Stimulated activated CD4-positive, alpha-beta T cell treated with anti-CD3 and anti-CD28 coated beads, Interleukin-4, amount 100 ng/mL, for 48 hours (primary cell): ENCODE data around the gene AKAP8L.
"Not testable (repeated sequence)": the region's sequence is repeated elsewhere in the genome, so short reads cannot be mapped to it uniquely, and the experiment has no call there.

Source experiments
- DNase-seq, 2 donors: peaks; one replicate each; pipeline ENCODE4 v3.0.0-alpha.2; 2020; ENCODE audit warnings: low read depth in 2 of 2

The AKAP8L gene

DNA sequence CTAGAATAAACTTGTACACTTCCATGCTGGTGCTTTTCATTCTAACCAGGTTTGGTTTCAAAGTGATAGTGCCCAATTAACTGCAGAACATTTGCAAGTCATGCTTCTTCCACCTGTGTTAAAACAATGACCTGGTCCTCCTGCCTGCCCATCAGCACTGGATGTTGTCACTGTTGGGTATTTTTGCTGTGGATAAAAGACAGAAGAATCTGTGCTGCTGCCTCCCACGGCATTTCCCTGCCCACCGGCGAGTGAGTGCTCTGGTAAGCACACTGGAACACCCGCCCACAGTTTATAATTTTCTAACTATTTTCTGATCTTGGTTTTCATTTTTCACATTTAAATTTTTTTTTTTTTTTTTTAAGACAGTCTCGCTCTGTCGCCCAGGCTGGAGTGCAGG lies 36.9 kb downstream of the AKAP8L start:
- no peak for DNase-seq

DNA sequence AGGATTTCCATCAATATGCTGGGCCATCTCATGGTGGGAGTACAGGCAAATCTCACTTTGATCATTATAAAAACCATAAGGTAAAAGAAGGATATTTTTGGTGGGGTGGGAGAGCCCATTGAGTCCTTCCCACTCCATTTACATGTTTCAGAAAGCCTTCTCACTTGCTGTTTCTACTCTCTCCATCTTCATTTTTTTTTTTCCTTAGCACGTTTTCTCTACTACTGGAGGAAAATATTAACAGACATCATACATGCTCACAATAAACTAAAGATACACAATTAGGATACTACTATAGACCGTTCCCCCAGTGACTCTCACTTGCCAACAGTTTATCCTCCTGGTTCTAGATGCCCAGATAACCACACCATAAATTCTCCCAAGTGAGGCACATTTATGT lies 37.4 kb downstream of the AKAP8L start:
- no peak for DNase-seq

DNA sequence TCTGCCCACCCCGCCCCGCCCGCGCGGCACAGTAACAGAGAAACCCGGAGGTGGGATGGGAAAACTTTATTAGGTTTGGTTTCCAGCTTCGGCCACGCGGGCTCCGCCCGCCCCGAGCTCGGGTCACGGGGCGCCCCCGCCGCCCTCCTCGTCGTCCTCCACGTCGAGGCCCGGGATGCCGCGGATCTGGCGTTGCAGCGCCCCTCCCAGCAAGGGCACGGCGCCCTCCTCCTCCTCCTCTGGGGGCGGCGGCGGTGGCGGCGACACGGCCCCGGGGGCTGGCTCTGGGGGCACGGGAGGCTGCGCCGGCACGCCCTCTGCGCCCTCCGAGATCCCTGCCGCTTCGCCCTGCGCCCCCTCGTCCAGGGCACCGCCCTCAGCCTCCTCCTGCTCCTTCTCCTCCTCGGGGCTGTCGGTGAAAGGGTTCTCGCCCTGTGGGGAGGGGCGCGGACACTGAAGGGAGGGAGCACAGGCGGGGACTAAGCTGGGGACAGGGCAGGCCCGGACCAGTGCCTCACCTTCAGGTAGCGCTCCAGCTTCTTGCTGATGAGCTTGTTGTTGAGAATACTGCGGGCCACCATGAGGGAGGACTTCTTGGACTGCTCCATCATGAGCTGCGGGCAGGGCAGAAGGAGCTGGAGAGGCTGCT lies 38.7 kb downstream of the AKAP8L start:
- peak in 1 of 2 donors; percentile 37 for DNase-seq

DNA sequence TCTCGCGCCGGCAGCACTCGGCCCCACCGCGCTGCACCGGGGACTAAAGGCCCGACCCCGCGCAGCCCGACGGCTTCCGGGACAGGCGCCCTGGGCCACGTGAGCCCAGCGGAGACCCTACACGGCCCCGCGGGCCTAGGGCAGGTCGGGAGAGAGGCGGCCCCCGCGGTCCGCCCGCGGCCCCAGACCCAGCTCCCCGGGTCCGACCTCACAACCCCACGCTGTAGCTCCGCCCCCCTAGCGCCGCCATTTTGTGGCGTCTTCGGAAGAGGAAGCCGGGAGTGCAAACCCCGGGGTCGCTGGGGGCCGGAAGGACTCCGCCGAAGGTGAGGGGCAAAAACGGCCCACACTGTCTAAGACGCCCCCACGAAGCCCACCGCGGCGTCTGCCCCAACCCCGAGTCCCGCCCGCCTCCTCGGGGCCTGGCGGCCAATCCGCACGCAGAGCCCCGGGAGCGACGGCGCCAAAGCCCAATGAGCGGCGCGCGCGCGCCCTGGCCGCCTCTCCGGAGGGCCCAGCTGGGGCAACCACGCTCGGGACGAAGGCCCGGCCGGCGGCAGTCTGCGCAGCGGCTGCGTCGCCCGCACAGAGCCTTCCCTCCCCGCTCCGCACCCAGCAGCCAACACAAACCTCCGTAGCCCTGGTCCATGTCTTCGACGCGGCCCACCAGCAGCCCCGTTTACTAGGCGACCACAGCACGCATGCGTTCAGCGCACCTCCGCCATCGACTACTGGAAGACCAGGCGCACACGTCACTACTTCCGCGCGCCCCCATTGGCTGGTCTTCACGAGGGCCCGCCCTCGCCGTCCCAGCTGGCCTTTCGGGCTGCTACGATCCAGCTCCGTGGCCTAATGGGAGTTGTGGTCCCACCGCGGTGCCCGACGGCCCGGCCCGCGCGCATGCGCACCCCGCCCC lies 39.4 kb downstream of the AKAP8L start, which contains the start of gene AKAP8:
Gene AKAP8, minus strand, starts transcription at position 705 of the 916 bp plus-strand sequence. Its CDS starts 56 bp downstream, at position 649.
- peak; percentile 95 to 96 for DNase-seq

DNA sequence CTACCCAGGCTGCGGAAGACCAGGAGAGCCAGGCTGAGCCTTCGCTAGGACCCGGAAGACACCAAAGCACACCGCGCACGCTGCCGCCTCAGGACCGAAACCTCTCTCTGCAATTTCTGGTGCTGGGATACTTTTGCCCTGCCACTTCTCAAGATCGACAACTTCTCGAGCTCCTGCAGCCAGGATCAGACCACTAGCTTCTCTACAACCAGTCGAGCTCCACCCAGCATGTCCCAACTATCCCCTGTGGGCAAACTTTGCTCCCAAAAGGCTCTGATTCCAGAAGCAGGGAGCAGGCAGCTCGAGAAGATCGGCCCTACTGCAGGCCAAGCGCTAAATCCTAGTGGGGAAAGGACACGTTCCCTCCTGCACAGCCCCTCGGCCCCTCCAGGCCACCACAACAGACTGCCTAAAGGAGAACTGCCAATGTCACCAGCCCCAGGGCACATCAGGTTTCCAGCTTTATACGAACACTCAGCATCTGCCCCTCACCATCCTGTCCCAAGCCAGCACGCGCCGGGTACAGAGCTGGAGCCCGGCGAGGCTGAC lies 40.2 kb downstream of the AKAP8L start:
- DNase-seq, result peak; percentile 36 to 49

DNA sequence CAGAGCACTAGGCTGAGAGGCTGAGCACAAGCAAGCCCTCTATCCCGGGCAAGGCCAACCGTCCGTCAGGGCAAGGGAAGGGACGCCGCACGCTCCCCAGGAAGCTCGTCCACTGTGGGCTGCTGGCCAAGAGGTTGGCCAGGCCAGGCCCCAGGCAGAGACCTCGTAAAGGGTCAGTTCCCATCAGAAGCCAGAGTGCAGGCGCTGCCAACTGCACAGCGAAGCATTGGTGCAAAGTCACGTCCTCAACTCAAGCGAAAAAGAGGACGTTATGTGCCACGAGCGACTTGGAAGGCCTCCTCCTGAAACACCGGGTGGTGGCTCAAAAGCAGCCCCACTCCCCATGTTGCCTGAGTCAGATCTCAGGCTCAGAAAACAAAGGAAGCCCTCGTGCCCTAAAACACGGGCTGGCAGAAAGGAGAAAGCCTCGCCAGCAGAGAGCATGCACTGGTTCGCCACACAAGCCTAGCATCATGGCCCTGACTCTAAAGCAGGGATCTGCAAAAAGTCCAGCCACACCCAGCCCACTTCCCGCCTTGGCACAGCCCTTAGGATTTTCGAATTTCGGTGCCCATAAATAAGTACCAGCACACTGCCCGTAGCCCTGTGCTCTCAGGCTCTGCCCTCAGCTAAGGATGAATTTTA lies 43.9 kb downstream of the AKAP8L start:
- DNase-seq, result no peak

DNA sequence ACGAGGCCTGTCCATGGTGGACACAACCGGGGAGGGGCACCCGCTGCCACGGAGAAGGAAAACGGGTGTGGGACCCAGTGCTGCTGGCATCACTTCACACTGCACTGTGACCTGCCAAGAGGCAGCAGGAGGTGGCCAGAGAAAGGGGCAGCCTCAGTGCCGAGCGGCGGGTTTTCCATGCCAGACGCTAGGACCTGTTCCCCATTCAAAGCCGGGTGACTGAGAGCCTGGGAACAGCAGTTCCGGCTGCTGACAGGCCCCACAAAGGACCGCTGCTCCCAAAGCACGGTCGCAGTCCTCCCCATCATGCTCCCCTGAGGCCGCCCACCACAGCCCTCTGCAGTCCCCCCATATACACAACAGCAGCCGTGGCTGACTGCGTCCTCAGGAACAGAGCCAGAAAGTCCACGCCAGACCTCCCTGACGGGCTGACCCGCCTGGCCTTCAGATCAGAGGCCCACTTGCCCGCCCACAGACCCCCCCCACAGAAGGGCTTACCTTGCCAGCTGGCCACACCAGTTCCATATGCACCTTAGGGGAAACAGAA lies 44.6 kb downstream of the AKAP8L start:
- DNase-seq, result no peak

DNA sequence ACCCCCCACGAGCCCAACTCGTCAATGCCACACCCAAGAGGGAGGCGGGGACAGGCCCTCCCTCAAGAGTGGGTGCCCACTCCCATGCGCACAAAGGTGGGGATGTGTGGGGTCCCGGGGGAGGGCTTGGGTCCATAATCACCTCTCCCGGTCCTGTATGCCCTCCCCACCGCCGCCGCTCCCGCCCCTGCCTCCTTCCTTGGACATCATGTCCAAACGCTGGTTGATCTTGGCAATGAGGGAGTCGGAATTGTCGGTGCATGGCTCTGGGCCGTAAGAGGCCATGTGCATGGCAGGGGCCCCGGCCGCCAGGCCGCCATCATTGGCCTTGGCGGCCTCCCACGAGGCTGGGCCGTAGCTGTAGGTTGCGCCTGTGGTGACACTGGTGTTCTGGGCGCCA lies 45.1 kb downstream of the AKAP8L start:
- DNase-seq, result no peak

DNA sequence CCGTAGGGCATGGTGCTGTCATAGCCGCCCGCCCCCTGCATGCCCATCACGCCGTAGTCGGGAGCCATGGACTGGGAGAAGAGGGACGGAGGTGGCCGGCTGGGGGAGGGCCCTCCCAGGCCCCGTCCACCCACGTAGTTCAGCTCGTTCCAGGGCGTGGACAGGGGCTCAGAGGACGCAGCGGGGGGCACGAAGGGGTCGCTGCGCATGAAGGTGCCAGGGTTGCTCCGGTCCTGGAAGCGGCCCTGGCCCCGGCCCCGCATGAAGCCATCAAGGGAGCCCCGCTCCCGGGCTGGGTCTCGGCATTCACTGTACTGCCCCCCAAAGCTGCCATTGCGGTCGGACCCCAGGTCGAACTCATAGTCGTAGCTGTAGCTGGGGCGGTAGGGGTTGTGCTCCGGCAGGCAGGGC lies 45.9 kb downstream of the AKAP8L start:
- no peak for DNase-seq

DNA sequence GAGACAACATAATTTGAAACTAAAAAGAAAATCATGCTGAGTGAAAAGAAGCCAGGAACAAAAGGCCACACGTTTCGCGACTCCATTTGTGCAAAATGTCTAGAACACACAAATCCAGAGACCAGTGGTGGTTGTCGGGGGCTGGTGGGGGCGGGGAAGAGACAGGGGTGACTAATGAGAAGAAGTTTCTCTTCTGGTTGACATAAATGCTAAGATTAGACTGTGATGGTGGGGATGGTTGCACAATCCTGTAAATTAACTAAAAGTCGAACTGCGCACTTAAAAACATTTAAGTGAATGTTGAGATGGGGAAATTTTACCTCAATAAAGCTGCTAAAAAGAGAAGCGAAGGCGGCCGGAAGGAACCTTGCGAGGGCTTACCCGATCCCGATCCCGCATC lies 46.3 kb downstream of the AKAP8L start:
- peak in 1 of 2 donors; percentile 19 for DNase-seq

DNA sequence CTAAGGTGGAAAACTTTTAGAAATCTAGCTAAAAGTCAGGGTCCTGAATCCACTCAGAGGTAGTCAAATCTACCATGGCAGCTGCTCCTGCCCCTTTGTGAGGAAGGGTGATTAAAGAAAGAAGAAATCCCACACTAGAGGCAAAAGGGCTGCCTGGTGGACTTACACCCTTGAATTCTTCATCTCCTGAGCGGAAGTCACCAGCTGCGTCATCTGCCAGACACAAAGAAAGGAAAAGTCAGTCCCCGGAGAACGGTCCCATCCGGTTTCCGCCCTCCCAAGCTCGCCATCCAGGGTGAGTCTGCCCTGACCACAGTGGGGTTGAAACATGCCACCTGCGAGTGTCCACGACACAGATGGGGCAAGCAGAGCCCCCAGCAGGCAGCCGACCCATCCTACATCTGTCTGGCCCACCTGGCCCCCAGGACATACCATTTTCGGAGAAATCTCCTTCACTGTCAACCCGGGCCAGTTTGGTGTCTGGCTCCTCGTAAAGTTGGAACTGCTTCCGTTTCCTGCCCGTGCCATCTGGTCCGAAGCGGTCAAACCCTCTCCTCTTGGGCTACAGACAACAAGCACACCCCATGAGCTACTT lies 46.9 kb downstream of the AKAP8L start:
- no peak for DNase-seq

DNA sequence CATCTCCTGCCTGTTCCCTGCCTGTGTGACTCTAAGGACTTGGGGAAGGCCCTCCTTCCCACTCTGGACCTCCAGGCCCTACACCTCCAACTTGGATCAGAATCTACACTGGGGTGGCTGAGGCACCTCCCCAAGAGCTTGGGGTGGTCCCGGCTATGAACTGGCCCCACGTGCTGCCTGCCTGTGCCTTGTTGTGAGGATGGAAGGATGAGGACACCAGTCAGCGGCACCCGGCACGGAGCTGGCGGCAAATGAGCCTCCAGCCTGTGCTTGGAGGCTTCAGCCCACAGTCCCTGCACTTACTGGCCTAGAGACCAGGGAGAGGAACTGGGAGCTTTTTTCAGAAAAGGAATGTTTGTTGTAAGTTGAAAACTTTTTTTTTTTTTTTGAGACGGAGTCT lies 47.7 kb downstream of the AKAP8L start:
- DNase-seq, result no peak

DNA sequence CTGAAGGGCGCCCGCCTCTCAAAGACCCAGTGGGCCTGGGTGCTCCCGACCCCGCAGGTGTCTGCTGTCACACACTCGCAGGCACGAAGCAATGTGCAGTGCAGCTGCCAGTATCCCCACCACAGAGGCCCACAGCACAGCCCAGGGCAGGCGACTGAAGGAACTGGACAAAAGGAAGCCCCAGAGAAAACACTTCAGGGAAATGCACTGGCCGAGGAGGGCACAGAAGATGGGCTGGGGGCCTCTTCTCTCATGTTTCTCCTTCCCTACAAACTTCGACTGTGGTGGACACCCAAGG lies 49.2 kb downstream of the AKAP8L start:
- DNase-seq, result no peak

DNA sequence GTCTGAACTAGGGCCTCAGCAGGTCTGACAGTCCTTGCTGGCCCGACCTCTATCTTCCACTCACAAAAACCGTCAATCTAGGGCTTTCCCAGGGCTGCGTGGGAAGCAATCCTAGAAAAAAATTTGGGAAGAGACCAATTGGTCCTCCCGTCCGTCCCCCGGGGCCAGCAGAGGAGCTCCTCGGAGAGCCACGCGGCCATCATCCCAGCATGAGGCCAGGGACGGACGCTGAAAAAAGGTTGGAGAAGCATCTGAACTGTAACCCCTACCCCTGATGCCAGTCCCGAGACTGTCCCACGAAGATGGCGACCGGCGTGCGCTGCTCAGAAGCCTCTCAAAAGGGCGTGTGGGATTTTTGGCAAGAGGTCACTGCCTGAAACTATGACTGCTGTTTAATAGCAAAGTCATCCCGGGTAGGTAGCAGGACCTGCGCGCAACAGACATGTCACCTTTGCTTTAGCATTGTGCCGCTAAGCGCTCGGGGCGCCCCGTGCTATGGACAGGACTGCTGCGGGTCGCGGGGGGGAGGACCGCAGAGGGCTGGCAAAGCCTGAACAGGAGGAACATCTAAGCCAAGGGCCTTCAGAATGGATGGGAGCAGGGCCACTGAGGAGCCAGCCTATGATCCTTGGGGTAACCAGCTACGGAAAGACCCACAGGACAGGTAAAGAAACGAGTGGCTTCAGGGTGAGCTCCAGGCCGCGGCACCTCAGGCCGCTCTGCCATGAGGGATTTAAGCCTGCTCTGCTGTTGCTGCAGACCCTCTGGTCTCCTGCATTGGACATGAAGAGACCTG lies 49.8 kb downstream of the AKAP8L start:
- DNase-seq, result no peak

DNA sequence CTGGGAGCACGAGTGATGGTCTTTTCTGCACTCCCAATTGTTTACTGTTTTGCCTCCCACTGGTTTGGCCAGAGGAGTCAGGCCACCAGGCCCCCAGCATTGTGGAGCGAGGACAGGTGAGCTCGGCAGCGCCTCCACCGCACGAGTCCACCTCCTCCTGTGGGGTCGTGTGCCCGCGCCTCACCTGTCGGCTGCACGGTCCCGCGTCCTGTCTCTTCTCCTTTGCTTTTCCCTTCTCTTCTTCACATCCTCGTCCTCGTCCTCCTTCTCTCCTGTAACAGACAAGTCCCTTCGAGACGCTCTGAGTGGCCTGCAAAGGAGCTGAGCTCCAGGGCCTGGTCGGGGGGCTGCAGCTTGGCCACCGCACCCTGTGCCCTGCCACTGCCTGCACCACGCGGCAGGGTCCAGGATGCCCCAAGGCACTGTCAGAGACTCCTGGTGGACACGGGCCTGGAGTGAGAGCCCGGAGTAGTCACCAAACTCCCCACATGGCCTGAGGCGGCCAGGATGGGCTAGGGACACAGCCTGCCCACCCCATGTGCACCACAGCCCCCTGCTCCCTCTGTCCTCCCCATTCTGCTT lies 50.6 kb downstream of the AKAP8L start:
- DNase-seq, result no peak

DNA sequence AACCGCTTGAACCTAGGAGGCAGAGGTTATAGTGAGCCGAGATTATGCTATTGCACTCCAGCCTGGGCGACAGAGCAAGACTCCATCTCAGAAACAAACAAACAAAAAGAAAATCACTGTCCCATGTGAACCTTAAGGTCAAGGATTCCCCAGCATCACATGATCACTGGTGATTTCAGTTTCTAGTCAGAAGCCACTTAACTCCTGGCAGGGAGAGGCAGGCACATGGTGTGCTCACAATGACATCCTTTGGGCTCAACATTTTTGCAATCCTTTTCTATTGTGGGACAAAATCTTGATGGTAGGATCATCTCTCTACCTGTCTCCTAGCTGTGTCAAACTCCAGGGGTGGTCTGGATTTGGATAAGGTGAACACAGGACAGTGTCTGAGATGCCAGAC lies 51.3 kb downstream of the AKAP8L start:
- no peak for DNase-seq

DNA sequence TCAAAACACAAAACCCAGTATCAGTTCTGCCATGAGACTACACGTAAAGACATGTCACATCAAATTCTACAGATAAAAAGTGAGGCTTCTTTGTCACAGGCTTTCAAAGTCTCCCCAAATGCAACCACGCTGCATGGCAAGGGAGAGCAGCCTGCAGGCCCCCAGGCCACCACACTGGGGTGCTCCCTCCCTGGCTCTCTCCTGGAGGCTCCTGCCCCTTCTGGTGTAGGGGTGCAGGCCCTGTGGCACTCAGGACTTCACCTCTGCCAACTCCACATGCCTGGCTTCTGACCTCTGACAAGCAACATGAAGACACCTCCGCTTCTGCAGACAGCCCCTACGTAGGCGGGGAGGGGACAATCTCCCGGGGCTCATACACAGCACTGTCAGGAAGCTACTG lies 53.5 kb downstream of the AKAP8L start:
- no peak for DNase-seq

DNA sequence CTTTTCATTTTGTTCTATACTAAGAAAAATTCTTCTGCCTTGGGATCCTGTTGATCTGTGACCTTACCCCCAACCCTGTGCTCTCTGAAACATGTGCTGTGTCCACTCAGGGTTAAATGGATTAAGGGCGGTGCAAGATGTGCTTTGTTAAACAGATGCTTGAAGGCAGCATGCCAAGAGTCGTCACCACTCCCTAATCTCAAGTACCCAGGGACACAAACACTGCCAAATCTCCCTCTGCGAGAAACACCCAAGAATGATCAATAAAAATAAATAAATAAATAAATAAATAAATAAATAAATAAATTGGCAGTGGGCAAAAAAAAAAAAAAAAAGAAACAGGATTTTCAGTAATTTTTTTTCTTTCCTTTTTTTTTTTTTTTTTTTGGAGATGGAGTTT lies 55.0 kb downstream of the AKAP8L start:
- not testable (repeated sequence) for DNase-seq

DNA sequence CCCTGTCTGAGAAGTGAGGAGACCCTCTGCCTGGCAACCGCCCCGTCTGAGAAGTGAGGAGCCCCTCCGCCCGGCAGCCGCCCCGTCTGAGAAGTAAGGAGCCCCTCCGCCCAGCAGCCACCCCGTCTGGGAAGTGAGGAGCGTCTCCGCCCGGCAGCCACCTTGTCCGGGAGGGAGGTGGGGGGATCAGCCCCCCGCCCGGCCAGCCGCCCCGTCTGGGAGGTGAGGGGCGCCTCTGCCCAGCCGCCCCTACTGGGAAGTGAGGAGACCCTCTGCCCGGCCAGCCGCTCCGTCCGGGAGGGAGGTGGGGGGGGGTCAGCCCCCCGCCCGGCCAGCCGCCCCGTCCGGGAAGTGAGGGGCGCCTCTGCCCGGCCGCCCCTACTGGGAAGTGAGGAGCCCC lies 55.7 kb downstream of the AKAP8L start:
- DNase-seq, result not testable (repeated sequence)

DNA sequence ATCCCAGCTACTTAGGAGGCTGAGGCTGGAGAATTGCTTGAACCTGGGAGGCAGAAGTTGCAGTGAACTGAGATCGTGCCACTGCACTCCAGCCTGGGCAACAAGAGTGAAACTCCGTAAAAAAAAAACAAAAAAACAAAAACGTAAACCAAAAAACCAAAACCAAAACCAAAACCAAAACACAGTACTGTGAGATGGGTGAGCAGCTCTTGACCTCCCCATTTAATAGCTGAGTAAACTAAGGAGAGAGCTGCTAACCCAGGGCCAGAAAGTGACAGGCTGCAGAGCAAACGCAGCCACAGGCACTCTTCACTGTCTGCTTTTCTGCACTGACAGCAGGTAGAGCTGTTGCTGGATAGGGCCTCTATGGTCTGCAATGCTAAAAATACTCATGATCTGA lies 58.8 kb downstream of the AKAP8L start:
- not testable (repeated sequence) for DNase-seq

DNA sequence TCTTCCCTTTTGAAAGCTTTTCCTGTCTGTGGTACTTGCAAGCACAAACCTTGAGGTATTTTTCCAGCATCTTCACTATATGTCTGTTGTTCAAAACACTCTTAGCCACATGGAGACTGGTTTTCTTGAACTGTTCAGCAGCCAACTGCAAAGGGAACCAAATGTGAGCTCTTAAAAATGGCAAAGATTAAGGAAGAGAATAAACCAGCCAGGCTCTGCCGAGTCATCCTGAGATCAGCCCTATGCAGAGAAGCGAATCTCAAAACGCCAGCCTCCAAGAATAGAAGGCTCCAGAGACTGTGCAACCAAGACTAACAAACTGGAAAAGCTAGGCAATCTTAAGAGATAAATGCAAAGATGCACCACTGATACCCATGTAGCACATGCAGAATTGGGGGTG lies 59.9 kb downstream of the AKAP8L start:
- DNase-seq, result no peak
